ENCODE results near the gene SCYGR3.

The SCYGR3 gene

GRCh38 chr2:227627769-227628168, 13.1 kb upstream of the SCYGR3 start:
- Histone ChIP-seq H3K4me1 (ENCODE audit: insufficient read depth, low read length) (no peaks in the 10 kb centered on the region), H3K4me3 (ENCODE audit: low read length) (no peak overlapping the region), H3K27me3 (ENCODE audit: insufficient read depth, low read length) (no peaks in the 10 kb centered on the region), H3K9me3 (ENCODE audit: low read length) (no peaks in the 10 kb centered on the region), H2AFZ (ENCODE audit: low read depth, low read length) (no peak overlapping the region), H3K36me3 (ENCODE audit: insufficient read depth, low read length) (no peaks in the 10 kb centered on the region)

- H3K4me3 ChIP-seq (ENCODE audit: low read length) = no peak overlapping the region
- H3K9me3 ChIP-seq (ENCODE audit: low read length) = no peaks in the 10 kb centered on the region
- no peaks in the 10 kb centered on the region for H3K36me3 ChIP-seq (ENCODE audit: insufficient read depth, low read length)
- H3K27me3 ChIP-seq (ENCODE audit: insufficient read depth, low read length) = no peaks in the 10 kb centered on the region
- no peaks in the 10 kb centered on the region for H3K4me1 ChIP-seq (ENCODE audit: insufficient read depth, low read length)
- H2AFZ ChIP-seq (ENCODE audit: low read depth, low read length) = no peak overlapping the region
These were observed 12.0 kb upstream of the SCYGR3 start for GRCh38 chr2:227626580-227627151.

- no peak overlapping the region for H3K4me3 ChIP-seq (ENCODE audit: low read length)
- no peaks in the 10 kb centered on the region for H3K27me3 ChIP-seq (ENCODE audit: insufficient read depth, low read length)
- H2AFZ ChIP-seq (ENCODE audit: low read depth, low read length) = no peak overlapping the region
- H3K4me1 ChIP-seq (ENCODE audit: insufficient read depth, low read length) = no peaks in the 10 kb centered on the region
- no peaks in the 10 kb centered on the region for H3K9me3 ChIP-seq (ENCODE audit: low read length)
- H3K36me3 ChIP-seq (ENCODE audit: insufficient read depth, low read length) = no peaks in the 10 kb centered on the region
These were observed 10.8 kb upstream of the SCYGR3 start for GRCh38 chr2:227625420-227625819.

GRCh38 chr2:227623226-227623625, 8.6 kb upstream of the SCYGR3 start:
- Histone ChIP-seq H2AFZ (ENCODE audit: low read depth, low read length) (no peak overlapping the region), H3K36me3 (ENCODE audit: insufficient read depth, low read length) (no peaks in the 10 kb centered on the region), H3K4me3 (ENCODE audit: low read length) (no peak overlapping the region), H3K9me3 (ENCODE audit: low read length) (no peaks in the 10 kb centered on the region), H3K27me3 (ENCODE audit: insufficient read depth, low read length) (no peaks in the 10 kb centered on the region), H3K4me1 (ENCODE audit: insufficient read depth, low read length) (no peaks in the 10 kb centered on the region)

GRCh38 chr2:227617316-227618230, 2.9 kb upstream of the SCYGR3 start, which contains the start of gene SCYGR4:
Gene SCYGR4 (plus strand): TSS chr2:227617498. CDS start chr2:227617498, 0 bp downstream.
- no peaks in the 10 kb centered on the region for H3K27me3 ChIP-seq (ENCODE audit: insufficient read depth, low read length)
- no peak within 1 kb of the TSS for H2AFZ ChIP-seq (ENCODE audit: low read depth, low read length)
- H3K36me3 ChIP-seq (ENCODE audit: insufficient read depth, low read length) = no peaks in the 10 kb centered on the region
- H3K9me3 ChIP-seq (ENCODE audit: low read length) = no peaks in the 10 kb centered on the region
- H3K4me3 ChIP-seq (ENCODE audit: low read length) = no peak within 1 kb of the TSS
- no peaks in the 10 kb centered on the region for H3K4me1 ChIP-seq (ENCODE audit: insufficient read depth, low read length)

GRCh38 chr2:227616631-227617030, 2.0 kb upstream of the SCYGR3 start:
- H2AFZ ChIP-seq (ENCODE audit: low read depth, low read length) = no peak overlapping the region
- H3K4me3 ChIP-seq (ENCODE audit: low read length) = no peak overlapping the region
- no peaks in the 10 kb centered on the region for H3K36me3 ChIP-seq (ENCODE audit: insufficient read depth, low read length)
- no peaks in the 10 kb centered on the region for H3K27me3 ChIP-seq (ENCODE audit: insufficient read depth, low read length)
- no peaks in the 10 kb centered on the region for H3K9me3 ChIP-seq (ENCODE audit: low read length)
- no peaks in the 10 kb centered on the region for H3K4me1 ChIP-seq (ENCODE audit: insufficient read depth, low read length)

GRCh38 chr2:227615906-227616305, 1.3 kb upstream of the SCYGR3 start:
- H3K4me3 ChIP-seq (ENCODE audit: low read length) = no peak overlapping the region
- no peaks in the 10 kb centered on the region for H3K27me3 ChIP-seq (ENCODE audit: insufficient read depth, low read length)
- no peaks in the 10 kb centered on the region for H3K4me1 ChIP-seq (ENCODE audit: insufficient read depth, low read length)
- H3K36me3 ChIP-seq (ENCODE audit: insufficient read depth, low read length) = no peaks in the 10 kb centered on the region
- no peaks in the 10 kb centered on the region for H3K9me3 ChIP-seq (ENCODE audit: low read length)
- no peak overlapping the region for H2AFZ ChIP-seq (ENCODE audit: low read depth, low read length)

GRCh38 chr2:227615181-227615580, 541 bp upstream of the SCYGR3 start:
- Histone ChIP-seq H2AFZ (ENCODE audit: low read depth, low read length) (no peak overlapping the region), H3K36me3 (ENCODE audit: insufficient read depth, low read length) (no peaks in the 10 kb centered on the region), H3K4me3 (ENCODE audit: low read length) (no peak overlapping the region), H3K9me3 (ENCODE audit: low read length) (no peaks in the 10 kb centered on the region), H3K4me1 (ENCODE audit: insufficient read depth, low read length) (no peaks in the 10 kb centered on the region), H3K27me3 (ENCODE audit: insufficient read depth, low read length) (no peaks in the 10 kb centered on the region)

- no peaks in the 10 kb centered on the region for H3K4me1 ChIP-seq (ENCODE audit: insufficient read depth, low read length)
- no peaks in the 10 kb centered on the region for H3K27me3 ChIP-seq (ENCODE audit: insufficient read depth, low read length)
These were observed 394 bp downstream of the SCYGR3 start for GRCh38 chr2:227614246-227614645.

GRCh38 chr2:227613272-227613660, 1.4 kb downstream of the SCYGR3 start:
- Histone ChIP-seq H3K36me3 (ENCODE audit: insufficient read depth, low read length) (no peaks in the 10 kb centered on the region), H3K4me1 (ENCODE audit: insufficient read depth, low read length) (no peaks in the 10 kb centered on the region), H2AFZ (ENCODE audit: low read depth, low read length) (no peak overlapping the region), H3K9me3 (ENCODE audit: low read length) (no peaks in the 10 kb centered on the region), H3K27me3 (ENCODE audit: insufficient read depth, low read length) (no peaks in the 10 kb centered on the region), H3K4me3 (ENCODE audit: low read length) (no peak overlapping the region)

More at GRCh38 chr2:227614246-227614645, 394 bp downstream of the SCYGR3 start:
- Histone ChIP-seq H3K9me3 (ENCODE audit: low read length) (no peaks in the 10 kb centered on the region), H3K4me3 (ENCODE audit: low read length) (no peak overlapping the region), H3K36me3 (ENCODE audit: insufficient read depth, low read length) (no peaks in the 10 kb centered on the region), H2AFZ (ENCODE audit: low read depth, low read length) (no peak overlapping the region)

- H3K4me1 ChIP-seq (ENCODE audit: insufficient read depth, low read length) = no peaks in the 10 kb centered on the region
- no peak overlapping the region for H2AFZ ChIP-seq (ENCODE audit: low read depth, low read length)
- H3K27me3 ChIP-seq (ENCODE audit: insufficient read depth, low read length) = no peaks in the 10 kb centered on the region
- no peaks in the 10 kb centered on the region for H3K9me3 ChIP-seq (ENCODE audit: low read length)
- H3K4me3 ChIP-seq (ENCODE audit: low read length) = no peak overlapping the region
- H3K36me3 ChIP-seq (ENCODE audit: insufficient read depth, low read length) = no peaks in the 10 kb centered on the region
These were observed 1.9 kb downstream of the SCYGR3 start for GRCh38 chr2:227612546-227613271.

- Histone ChIP-seq H3K4me3 (ENCODE audit: low read length) (no peak overlapping the region), H2AFZ (ENCODE audit: low read depth, low read length) (no peak overlapping the region), H3K27me3 (ENCODE audit: insufficient read depth, low read length) (no peaks in the 10 kb centered on the region), H3K36me3 (ENCODE audit: insufficient read depth, low read length) (no peaks in the 10 kb centered on the region), H3K4me1 (ENCODE audit: insufficient read depth, low read length) (no peaks in the 10 kb centered on the region), H3K9me3 (ENCODE audit: low read length) (no peaks in the 10 kb centered on the region)
These were observed 4.5 kb downstream of the SCYGR3 start for GRCh38 chr2:227610123-227610522.
